GM21723 (cell line): Measurements from ENCODE around the gene CYP2B6.
"Not testable (repeated sequence)": the region's sequence is repeated elsewhere in the genome, so short reads cannot be mapped to it uniquely, and the experiment has no call there.

ENCODE experiments used
- ATAC-seq: cut with Tn5 transposase; IDR thresholded peaks from one replicate; pipeline ENCODE4 v1.9.1; 2021; ENCODE audit warnings: mild to moderate bottlenecking, moderate library complexity; ENCODE audit not compliant: unreplicated experiment

CYP2B6 gene

DNA sequence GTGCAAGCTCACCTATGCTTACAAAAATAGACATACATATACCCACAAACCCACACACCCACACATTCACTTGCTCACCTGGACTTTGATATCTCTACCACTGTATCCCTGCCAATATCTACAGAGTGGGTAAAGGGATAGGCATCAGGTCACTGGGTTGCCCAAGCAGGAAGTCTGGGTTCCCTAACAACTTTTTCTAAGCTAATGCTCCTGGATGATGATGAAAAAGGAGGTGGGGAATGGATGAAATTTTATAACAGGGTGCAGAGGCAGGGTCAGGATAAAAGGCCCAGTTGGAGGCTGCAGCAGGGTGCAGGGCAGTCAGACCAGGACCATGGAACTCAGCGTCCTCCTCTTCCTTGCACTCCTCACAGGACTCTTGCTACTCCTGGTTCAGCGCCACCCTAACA, at the start of gene CYP2B6:
CYP2B6 (plus strand) TSS at position 311 of the 410 bp plus-strand sequence; CDS start at position 335, 24 bp downstream.
- no peak for ATAC-seq

GRCh38 chr19:40941481-40942219, 49.4 kb upstream of the CYP2B6 start:
- no peak for ATAC-seq

GRCh38 chr19:40945645-40946044, 45.4 kb upstream of the CYP2B6 start:
- ATAC-seq, result no peak

DNA sequence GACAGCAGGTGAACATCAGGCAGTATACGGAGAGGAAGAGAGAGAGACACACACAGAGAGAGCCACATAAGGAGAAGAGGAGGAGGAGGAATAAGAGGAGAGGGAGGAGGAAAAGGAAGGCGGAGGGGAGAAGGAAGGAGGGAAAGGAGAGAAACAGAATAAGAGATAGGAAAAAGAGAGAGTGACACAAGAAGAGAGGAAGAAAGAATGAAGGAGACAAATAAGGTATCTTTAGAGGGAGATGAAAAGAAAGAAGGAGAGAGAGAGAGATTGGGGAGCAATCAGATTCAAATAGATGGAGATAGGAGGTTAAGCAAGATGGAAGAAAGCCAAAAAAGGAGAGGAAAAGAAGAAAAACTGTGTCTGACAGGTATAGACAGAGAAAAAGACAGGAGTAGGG, 44.0 kb upstream of the CYP2B6 start:
- ATAC-seq, result no peak

GRCh38 chr19:40947573-40947972, 43.5 kb upstream of the CYP2B6 start:
- no peak for ATAC-seq

DNA sequence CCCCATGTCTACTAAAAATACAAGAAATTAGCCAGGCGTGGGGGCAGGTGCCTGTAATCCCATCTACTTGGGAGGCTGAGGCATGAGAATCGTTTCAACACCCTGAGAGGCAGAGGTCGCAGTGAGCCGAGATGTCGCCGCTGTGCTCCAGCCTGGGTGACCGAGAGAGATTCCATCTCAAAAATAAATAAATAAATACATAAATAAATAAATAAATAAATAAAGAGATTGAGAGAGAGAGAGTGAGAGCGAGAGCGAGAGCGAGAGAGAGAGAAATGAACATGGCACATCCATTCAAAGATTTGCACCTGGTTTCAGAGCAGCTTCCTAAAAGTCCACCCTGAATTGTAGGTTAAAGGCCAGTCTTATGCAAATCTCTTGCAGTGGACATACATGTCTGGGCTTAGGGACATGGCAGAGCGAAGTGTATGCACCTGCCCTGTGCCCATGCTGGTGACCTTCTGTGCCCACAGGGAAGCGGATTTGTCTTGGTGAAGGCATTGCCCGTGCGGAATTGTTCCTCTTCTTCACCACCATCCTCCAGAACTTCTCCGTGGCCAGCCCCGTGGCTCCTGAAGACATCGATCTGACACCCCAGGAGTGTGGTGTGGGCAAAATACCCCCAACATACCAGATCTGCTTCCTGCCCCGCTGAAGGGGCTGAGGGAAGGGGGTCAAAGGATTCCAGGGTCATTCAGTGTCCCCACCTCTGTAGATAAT, 42.3 kb upstream of the CYP2B6 start:
- ATAC-seq, result no peak

DNA sequence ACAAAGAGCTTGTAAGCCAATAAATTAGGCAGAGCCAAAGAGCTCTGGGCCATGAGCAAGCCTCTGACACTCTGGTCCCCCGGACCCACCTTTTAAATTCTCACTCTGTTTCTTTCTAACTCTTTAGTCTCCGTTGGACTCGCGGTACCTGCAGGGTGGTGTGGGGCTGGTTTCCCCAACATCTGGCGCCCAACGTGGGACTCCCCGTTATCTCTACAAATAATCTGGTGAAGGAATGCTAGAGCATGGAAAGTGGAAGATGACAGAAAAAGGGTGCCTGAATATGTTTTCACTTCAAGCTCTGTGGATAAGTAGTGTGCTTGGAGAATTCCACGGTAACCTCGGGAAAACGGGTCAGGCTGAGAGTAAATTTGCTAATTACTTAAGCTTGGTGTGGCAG, 36.5 kb upstream of the CYP2B6 start:
- no peak for ATAC-seq

GRCh38 chr19:40959338-40959737, 31.7 kb upstream of the CYP2B6 start:
- ATAC-seq, result no peak

GRCh38 chr19:40960062-40960685, 30.9 kb upstream of the CYP2B6 start:
- no peak for ATAC-seq

- no peak for ATAC-seq
Measured at GRCh38 chr19:40960780-40961179, 30.3 kb upstream of the CYP2B6 start.

DNA sequence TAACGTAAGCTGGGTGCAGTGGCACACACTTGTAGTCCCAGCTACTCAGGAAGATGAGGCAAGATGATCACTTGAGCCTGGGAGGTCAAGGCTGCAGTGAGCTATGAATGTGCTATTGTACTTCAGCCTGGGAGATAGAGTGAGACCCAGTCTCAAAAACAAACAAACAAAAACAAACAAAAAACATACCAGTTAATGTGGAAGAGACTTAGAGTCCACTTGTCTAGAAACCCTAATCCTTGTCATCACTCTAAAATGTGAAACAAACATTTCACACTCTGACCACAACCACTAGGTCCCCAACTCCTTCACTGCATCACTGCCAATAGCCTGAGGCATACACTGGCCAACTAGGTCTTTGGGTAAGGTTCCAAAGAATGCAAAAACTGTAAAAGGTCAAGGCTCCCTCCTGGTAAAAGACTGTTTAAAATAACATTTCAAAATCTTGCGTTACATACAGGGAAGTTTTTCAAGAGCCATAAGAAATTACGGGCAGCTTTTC, 28.6 kb upstream of the CYP2B6 start:
- no peak for ATAC-seq

GRCh38 chr19:40964361-40964760, 26.7 kb upstream of the CYP2B6 start:
- ATAC-seq, result not testable (repeated sequence)

DNA sequence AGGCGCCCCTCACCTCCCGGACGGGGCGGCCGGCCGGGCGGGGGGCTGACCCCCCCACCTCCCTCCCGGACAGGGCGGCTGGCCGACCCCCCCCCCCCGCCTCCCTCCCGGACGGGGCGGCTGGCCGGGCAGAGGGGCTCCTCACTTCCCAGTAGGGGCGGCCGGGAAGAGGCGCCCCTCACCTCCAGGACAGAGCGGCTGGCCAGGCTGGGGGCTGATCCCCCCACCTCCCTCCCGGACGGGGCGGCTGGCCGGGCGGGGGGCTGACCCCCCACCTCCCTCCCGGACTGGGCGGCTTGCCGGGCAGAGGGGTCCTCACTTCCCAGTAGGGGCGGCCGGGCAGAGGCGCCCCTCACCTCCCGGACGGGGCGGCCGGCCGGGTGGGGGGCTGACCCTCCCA, 25.7 kb upstream of the CYP2B6 start:
- not testable (repeated sequence) for ATAC-seq

DNA sequence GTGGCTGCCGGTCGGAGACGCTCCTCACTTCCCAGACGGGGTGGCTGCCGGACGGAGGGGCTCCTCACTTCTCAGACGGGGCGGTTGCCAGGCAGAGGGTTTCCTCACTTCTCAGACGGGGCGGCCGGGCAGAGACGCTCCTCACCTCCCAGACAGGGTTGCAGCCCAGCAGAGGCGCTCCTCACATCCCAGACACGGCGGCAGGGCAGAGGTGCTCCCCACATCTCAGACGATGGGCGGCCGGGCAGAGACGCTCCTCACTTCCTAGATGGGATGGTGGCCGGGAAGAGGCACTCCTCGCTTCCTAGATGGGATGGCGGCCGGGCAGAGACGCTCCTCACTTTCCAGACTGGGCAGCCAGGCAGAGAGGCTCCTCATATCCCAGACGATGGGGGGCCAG, 24.5 kb upstream of the CYP2B6 start:
- ATAC-seq, result not testable (repeated sequence)

DNA sequence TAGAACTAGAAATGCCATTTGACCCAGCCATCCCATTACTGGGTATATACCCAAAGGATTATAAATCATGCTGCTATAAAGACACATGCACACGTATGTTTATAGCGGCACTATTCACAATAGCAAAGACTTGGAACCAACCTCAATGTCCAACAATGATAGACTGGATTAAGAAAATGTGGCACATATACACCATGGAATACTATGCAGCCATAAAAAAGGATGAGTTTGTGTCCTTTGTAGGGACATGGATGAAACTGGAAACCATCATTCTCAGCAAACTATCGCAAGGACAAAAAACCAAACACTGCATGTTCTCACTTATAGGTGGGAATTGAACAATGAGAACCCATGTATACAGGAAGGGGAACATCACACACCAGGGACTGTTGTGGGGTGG, 23.0 kb upstream of the CYP2B6 start:
- ATAC-seq, result not testable (repeated sequence)

- not testable (repeated sequence) for ATAC-seq
Measured at GRCh38 chr19:40969721-40970120, 21.4 kb upstream of the CYP2B6 start.

GRCh38 chr19:40970396-40971345, 20.4 kb upstream of the CYP2B6 start:
- ATAC-seq, result not testable (repeated sequence)

- ATAC-seq, result no peak
Measured at GRCh38 chr19:40974633-40975037, 16.4 kb upstream of the CYP2B6 start.

DNA sequence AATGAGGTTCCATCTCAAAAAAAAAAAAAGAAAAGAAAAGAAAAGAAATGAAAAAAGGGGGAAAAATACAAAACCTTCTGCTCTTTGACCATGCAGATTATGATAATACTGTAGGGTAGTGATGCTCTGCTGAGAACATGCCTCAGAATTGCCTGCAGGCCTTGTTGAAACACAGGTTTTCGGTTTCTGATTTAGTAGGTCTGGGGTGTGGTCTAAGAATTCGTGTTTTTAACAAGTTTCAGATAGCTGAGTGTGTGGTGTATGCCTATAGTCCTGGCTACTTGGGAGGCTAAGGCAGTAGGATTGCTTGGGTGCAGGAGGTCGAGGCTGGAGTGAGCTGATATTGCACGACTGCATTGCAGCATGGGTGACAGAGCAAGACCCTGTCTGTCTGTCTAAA, 14.9 kb upstream of the CYP2B6 start:
- ATAC-seq, result no peak

- ATAC-seq, result no peak
Measured at GRCh38 chr19:40976724-40977123, 14.4 kb upstream of the CYP2B6 start.

DNA sequence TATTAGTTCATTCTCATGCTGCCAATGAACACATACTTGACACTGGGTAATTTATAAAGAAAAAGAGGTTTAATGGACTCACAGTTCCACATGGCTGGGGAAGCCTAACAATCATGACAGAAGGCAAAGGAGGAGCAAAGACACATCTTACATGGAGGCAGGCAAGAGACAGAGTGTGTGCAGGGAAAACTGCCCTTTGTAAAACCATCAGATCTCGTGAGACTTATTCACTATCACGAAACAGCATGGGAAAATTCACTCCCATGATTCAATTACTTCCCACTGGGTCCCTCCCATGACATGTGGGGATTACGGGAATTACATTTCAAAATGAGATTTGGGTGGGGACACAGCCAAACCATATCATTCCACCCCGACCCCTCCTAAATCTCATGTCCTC, 11.3 kb upstream of the CYP2B6 start:
- ATAC-seq, result not testable (repeated sequence)
